ENCODE data around the gene LILRA5.
"Not testable (repeated sequence)": the region's sequence is repeated elsewhere in the genome, so short reads cannot be mapped to it uniquely, and the experiment has no call there.

Gene LILRA5

DNA sequence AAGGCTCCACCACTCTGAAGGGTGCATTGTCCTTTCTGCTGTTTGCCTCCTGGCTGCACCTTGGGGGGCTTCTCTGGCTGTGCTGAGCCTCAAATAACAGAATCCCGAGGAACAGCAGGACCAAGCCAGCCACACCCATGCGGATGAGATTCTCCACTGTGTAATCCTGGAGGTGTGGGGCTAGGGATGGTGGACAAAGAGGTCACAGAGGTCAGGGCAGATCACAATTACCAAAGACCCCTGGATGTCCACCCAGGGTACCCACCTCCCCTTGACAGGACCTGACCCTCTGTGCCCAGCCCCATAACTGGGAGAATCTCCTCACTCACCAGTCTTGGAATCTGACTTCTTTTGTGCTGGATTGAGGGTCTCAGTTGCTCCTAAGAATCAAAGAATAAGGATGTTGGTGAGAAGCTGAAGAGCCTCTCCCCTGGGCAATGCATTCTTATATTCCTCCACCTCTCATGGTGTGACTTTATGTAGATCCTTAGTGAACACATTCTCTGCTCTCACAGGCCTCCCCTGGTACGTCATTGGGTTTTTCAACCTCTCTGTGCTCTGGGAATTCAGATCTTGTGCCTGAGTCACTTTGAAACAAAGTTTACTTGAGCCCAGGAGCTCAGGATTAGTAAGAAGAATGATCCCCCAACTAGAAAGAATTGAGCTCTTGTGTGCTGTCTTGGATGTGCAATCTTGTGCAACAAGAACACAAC lies 20.8 kb upstream of the LILRA5 start:
- DNase-seq (ENCODE audit: low read depth in 2 of 2): no peak

DNA sequence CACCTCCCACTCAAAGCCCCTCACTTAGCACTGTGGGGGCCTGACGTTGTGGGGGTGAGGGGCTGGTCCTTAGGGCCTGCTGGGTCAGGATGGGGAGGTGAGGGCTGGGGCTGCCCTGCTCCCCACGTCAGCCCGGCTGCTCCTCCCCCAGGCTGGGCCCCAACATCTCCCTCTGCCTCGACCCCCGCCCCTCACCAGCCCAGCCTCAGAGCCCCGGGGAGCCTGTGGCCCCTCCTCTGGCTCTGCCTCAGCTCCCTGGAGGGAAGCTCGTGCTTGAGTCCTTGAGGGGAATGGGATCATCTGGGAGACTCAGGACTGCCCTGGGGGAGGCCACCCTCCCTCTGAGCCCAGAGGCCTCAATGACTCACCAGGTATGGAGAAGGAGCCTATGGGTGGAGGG lies 19.2 kb upstream of the LILRA5 start:
- DNase-seq (ENCODE audit: low read depth in 2 of 2): no peak

DNA sequence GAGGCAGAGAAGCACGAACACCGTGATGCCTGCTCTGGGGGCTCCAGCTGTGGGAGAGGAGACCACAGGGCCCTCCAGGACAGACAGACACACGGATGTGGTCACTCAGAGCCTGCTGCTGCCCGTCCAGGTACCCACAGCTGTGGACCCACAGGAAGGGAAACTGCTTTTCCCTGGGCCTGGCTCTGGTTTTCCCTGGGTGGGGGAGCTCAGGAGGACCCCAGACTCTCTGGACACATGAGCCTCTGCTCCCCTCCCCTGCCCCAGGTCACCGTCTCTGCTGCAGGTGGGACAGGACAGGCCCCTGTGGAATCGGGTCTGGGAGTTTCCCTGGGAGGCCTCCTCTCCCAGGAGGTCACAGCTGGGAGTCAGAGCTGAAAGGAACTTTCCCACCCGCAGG lies 18.7 kb upstream of the LILRA5 start:
- DNase-seq (ENCODE audit: low read depth in 2 of 2): no peak

DNA sequence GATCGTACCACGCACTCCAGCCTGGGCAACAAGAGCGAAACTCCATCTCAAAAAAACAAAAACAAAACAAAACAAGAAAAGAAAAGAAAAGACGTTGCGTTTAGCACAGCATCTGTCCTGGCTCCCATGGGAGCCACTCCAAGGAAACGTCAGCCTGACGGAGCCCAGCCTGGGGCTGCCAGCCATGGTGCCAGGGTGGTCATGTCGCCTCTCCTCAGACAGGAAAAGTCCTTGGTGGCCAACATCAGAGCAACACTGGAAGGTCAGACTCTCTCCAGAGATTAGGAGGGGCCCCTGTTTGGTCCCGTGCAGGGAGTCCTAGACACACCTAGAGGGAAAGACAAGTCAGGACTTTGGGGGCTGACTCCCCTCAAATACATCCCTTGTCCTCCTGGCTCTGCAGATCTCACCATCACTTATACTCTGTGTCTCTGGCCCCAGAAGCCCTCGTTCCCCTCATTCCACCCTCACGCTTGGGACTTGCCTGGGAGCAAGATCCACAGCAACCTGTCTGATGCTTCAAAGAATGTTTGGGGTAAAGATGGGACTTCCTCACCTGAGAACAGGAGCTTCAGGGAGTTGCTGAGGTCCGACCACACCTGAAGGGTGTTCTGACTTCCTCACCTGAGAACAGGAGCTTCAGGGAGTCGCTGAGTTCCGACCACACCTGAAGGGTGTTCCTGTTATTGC lies 16.7 kb upstream of the LILRA5 start:
- no peak for DNase-seq (ENCODE audit: low read depth in 2 of 2)

DNA sequence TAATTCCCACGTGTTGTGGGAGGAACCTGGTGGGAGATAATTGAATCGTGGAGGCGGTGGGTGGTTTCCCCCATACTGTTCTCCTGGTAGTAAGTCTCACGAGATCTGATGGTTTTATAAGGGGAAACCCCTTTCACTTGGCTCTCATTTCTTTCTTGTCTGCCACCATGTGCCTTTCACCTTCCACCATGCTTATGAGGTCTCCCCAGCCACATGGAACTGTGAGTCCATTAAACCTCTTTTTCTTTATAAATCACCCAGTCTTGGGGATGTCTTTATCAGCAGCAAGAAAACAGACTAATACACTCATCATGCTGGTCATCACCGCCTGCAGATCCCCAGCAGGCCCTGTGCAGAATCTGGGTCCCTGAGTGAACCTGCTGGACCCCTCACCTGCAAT lies 15.8 kb upstream of the LILRA5 start:
- DNase-seq (ENCODE audit: low read depth in 2 of 2): not testable (repeated sequence)

DNA sequence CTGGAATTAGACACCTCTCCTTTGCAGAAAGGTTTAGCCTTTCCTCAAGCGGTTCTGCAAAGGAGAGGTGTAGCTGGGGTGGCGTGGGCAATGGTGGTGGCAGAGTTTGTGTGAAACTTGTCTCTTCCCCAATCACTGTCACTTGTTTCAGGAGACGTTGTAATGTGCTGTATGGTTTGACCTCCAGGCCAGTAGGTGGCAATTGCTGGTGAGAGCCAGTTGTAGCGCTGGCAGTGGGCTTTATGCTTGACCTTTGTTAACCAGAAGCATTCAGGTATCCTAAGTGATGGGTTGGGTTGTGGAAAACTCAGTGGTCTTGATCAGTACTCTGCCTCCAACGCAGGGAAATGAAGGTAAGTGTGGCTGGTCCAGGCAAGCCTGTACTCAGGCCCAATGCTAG lies 12.7 kb upstream of the LILRA5 start:
- DNase-seq (ENCODE audit: low read depth in 2 of 2): no peak

DNA sequence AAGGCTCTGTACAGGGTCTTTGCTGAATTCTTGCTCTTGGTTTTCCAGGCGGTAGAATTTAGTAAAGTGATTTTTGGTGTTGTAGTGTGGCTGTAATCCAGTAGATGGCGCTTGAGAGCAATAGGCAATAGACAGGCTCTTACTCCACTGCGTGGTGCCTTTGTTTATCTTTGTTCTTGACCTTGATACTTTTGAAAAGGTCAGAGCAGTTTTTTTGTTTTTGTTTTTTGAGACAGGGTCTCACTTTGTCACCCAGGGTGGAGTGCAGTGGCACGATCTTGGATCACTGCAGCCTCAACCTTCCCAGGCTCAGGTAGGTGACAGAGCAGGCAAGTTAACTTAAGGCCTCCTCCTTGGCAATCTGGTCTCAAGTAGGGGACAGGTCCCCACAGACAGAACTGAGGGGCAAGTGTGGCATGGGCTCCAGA lies 12.2 kb upstream of the LILRA5 start:
- peak in 1 of 2 donors; percentile 60 for DNase-seq (ENCODE audit: low read depth in 2 of 2)

DNA sequence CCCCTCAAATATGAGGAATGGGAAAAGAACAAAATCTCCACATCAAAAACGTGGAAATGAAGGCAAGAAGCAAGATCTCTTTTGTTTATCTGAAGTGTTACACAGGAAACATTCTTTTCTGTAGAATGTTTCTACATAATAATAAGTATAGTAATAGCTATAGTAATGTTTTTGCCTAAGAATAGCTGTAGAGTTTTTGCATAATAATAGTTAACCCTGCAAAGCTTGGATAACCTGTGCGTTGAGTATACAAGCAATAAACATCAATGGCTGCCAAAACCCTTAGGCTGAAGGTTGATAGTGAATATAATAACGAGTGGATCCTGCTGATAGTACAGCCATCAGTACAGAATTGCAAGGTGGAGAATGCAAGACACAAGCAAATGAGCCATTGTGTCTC lies 11.1 kb upstream of the LILRA5 start:
- DNase-seq (ENCODE audit: low read depth in 2 of 2): no peak

DNA sequence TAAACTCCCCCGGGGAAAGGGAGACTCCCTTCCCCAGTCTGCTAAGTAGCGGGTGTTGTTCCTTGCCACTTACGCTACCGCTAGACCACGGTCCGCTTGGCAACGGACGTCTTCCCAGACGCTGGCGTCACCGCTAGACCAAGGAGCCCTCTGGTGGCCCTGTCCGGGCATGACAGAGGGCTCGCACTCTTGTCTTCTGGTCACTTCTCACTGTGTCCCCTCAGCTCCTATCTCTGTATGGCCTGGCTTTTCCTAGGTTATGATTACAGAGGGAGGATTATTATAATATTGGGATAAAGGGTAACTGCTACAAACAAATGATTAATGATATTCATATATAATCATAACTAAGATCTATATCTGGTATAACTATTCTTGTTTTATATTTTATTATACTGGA lies 10.0 kb upstream of the LILRA5 start:
- DNase-seq (ENCODE audit: low read depth in 2 of 2): not testable (repeated sequence)

DNA sequence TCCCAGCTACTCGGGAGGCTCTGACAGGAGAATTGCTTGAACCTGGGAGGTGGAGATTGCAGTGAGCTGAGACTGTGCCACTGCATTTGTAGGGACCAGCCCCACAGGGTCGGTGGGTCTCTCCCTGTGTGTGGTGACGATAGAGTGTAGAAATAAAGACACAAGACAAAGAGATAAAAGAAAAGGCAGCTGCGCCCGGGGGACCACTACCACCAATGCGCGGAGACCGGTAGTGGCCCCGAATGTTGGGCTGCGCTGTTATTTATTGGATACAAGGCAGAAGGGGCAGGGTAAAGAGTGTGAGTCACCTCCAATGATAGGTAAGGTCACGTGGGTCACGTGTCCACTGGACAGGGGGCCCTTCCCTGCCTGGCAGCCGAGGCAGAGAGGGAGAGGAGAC lies 9.3 kb upstream of the LILRA5 start:
- DNase-seq (ENCODE audit: low read depth in 2 of 2): not testable (repeated sequence)

DNA sequence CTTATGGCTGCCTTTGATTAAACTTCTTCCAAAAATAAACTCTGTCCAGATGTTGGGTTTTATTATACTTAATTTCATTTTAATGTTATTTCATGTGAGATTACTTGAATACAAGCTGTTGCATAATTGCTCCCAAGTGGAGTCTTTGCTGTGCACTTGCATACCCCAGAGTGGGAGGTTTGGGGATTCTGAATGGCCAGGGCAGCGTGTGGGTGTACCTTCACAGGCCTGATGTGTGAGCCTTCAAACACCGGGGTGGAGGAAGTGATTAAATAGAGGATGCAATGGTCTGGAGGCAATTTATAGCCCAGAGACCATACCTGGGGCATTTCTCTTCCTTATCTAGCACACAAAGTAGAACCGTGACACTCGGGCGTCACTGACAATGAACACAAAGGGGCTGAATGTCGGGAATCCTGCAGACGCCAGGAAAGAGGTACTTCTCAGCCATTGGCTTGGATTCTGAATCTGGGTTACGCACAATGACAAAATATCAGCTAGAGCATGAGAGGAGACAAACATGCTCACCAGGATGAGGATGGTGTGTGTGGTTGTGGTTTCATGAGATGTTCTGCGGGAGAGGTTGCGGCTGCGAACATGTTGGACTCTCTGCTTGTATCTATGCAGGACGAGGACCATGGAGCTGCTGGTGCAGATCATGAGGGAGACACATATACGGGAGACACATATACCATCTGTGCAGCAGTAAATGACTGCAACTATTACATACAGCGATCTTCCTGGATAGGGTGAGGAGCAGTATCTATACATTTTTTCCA lies 7.1 kb upstream of the LILRA5 start:
- no peak for DNase-seq (ENCODE audit: low read depth in 2 of 2)

DNA sequence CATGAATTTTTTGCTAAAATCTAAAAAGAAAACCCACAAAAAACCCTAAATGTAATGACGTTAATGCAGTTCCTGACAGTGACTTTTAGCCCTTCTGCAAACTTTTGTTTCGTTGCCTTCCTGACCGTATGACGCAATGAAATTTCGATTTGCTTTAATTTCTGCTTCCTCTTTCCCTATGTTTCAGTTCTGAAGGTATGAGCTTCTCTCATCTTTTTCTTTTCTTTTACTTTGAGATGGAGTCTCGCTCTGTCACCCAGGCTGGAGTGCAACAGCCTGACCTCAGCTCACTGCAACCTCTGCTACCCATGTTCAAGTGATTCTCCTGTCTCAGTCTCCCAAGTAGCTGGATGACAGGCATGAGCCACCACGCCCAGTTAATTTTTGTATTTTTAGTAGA lies 6.1 kb upstream of the LILRA5 start:
- no peak for DNase-seq (ENCODE audit: low read depth in 2 of 2)

DNA sequence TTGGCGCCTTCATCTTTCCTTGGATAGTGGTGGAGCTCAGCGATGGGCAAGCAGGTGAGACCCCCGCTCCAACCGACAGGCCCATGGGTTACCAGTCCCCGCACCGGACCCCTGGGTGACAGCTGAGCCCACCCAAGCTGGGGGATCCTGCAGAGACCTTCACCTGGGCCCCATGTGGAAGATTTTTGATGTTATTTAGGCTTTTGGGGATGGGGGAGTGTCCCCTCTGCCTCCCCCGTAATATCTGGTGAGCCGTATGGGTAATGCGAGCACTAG lies 4.9 kb upstream of the LILRA5 start:
- DNase-seq (ENCODE audit: low read depth in 2 of 2): no peak

DNA sequence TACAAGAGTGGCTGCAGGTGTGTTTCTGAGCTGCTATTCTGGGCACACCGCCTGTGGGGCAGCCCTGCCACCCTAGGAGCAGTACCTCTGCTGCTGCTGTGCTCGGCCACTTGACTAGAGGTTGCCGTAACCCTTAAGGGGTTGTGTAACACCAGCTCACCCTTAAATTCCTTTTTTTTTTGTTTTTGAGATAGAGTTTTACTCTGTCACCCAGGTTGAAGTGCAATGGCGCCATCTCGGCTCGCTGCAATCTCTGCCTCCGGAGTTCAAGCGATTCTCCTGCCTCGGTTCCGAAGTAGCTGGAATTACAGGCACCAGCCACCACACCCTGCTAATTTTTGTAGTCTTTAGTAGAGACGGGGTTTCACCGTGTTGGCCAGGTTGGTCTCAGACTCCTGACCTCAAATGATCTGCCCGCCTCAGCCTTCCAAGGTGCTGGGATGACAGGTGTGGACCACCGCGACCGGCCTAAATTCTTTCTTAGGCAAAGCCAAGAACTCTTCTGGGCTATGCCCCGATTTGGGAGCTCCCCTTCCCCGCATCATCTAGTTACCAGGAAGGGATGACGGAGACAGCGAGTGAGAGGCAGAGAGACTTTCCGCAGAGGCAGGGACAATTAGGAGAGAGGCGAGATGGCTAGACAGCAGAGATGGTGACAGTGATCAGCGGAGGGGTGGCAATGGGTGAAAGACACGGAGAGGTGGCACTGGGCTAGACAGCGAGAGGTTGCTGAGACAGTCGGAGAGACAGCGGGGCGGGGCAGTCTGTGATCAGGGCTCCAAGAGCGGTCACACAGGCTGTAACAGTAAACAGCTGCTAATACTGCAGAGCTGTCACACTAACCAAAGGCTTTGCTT lies 4.4 kb upstream of the LILRA5 start:
- no peak for DNase-seq (ENCODE audit: low read depth in 2 of 2)

DNA sequence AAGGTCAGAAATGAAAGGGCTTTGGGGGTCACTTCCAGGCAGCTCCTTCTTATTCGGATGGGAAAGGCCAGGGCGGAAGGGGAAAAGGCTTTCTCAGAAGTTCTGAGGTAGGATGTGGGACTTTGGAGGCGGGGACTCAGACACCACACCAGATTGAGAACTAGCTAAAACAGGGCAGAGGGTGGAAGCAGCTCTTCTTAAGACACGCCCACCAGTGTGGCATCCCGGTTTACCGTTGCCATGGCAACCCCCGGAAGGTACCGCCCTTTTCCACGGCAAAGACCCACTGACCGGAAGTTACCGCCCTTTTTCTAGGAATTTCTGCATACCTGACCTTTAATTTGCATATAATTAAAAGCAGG lies 3.8 kb upstream of the LILRA5 start:
- no peak for DNase-seq (ENCODE audit: low read depth in 2 of 2)

DNA sequence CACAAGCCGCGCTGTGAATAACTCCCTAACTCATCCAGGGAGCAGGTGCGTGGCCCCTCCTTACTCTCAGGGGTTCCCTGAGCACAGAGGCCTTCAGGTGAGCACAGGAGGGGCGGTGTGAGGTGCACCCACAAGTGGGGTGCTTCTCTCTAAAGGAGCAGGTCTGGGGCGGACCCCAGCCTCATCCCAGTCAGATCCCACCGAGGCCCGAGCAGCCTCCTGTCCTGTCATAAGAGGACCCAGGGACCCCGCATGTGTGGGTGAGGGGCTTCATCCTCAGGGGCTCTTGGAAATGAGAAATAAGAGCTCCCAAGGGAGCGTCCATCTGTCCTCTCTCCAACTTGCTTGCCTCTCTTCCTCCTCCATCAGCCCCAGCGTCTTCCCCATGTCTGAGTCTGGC lies 3.0 kb upstream of the LILRA5 start:
- DNase-seq (ENCODE audit: low read depth in 2 of 2): no peak

DNA sequence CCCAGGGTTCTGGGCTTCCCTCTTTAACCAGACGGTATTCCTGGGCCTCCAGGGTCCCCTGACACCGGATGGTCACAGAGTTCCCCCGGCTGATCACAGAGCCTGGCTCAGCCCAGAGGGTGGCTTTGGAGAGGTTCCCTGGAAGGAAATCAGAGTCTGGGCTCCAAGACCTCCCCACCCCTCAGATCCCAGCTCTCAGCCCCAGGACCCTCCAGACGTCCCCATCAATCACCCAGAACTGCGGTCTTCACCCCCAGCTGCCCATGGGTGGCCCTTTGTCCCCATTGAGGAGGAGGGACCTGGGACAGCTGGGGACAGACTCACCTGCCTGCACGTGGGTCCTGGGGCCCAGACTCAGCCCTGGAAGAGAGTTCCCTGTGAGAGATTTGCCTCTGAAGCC lies 955 bp downstream of the LILRA5 start:
- DNase-seq (ENCODE audit: low read depth in 2 of 2): no peak

DNA sequence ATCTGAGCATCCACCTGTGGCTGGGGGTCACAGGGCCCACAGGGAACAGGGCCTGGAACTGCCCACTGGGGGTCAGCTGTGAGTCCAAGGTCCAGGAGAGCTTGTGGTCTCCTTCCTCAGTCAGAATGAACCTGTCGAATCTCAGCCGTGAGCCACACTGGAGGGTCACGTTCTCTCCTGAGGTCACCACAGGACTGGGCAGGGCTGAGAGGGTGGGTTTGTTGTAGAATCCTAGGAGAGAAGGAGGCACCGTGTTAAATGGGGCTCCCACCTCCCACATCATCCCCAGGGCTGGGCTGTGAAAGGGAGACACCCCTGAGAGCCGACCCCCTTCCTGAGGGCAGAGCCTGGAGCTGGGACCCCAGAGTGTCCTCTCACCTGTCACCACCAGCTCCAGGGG lies 1.5 kb downstream of the LILRA5 start:
- no peak for DNase-seq (ENCODE audit: low read depth in 2 of 2)

DNA sequence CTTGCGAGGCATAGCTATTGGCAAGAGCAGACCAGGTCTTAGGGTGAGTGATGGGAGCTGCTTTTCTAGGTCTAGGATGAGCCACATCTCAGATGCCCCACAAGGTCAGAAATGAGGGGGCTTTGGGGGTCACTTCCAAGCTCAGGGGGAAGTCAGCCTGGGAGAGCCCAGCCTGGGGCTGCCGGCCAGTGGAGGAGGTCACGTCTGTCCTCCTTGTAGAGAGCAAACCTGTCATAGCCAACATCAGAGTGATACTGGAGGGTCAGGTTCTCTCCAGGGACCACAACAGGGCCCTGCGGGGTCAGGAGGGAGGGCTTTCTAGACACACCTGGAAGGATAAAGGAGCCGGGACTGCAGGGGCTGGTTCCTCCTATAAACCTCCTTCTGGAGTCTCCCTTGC lies 2.4 kb downstream of the LILRA5 start:
- DNase-seq (ENCODE audit: low read depth in 2 of 2): no peak

DNA sequence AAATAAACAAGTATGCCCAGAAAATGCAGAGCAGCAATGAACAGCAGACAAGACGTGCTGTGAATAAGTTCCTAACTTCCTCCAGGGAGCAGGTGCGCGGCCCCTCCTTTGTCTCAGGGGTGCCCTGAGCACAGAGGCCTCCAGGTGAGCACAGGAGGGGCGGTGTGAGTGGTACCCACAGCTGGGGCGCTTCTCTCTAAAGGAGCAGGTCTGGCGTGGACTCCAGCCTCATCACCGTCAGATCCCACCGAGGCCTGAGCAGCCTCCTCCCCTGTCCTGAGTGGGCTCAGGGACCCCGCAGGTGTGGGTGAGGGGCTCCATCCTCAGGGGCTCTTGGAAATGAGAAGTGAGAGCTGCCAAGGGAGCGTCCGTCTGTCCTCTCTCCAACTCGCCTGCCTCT lies 3.2 kb downstream of the LILRA5 start:
- DNase-seq (ENCODE audit: low read depth in 2 of 2): no peak

DNA sequence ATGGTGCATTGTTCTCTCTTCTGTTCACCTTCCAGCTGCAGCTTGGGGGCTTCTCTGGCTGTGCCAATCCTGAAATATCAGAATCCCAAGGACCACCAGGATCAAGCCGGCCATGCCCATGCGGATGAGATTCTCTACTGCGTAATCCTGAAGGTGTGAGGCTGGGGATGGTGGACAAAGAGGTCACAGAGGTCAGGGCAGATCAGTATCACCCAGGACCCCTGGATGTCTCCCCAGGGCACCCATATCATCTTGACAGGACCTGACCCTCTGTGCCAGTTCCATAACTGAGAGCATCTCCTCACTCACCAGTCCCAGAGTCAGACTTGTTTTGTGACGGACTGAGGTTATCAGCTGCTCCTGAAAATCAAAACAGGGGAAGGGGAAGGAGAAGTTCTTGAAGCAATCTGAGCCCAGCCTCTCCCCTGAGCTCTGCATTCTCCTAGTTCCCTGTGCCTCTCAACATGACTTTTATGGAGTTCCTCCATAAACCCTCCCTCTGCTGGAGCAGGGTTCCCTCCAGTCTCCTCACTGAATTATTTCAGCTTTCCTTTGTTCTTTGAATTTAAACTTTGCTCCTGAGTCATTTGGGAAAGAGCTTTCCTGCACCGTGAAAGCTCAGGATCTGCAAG lies 5.5 kb downstream of the LILRA5 start:
- DNase-seq (ENCODE audit: low read depth in 2 of 2): no peak

DNA sequence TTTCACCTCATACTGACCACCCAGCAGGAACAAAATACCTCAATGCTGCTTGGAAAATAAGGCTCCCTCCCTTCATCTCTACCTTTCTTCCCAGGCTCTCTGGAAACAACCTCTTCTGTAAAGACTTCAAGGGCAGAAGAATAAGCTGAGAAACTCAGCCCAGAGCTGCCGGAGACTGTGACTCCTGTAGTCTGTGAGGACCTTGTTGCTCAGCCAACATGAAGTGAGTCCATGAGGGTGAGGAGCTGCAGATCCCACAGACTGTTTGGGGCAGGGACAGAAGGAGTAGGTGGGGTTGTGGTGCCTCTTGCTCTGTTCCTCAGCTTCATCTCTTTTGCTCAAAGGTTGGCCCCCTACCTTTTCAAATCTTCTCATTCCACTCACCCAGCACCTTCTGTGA lies 7.8 kb downstream of the LILRA5 start:
- no peak for DNase-seq (ENCODE audit: low read depth in 2 of 2)

All from stimulated activated CD4-positive, alpha-beta T cell treated with anti-CD3 and anti-CD28 coated beads, Interleukin-1b, Interleukin-23, amount 100 ng/mL, for 4 hours (primary cell).